Measurements from ENCODE around the gene FHIT. TPM values are rescaled to one million over a fixed set of nuclear protein-coding genes. Genes with fewer than 3 reads are reported as not detected.

The FHIT gene
- total RNA-seq, 4 donors from 2014 or later, result 8.8 to 35.6 (median 12.6) TPM

- no peaks in the 10 kb centered on the region for H3K4me1 ChIP-seq
- DNase-seq (ENCODE audit: low spot score in 2 of 2), result no peak
- no peaks in the 10 kb centered on the region for H3K9me3 ChIP-seq
- H3K36me3 ChIP-seq, result no peaks in the 10 kb centered on the region
- no peak overlapping the region for H3K4me3 ChIP-seq
- no peak overlapping the region for H3K27ac ChIP-seq
- TF ChIP-seq POLR2A (IDR thresholded peaks at IDR 0.05) (no peak), EP300 (IDR thresholded peaks at IDR 0.05) (no peak), POLR2AphosphoS5 (IDR thresholded peaks at IDR 0.05) (no peak), CTCF (IDR thresholded peaks at IDR 0.05) (no peak)
- H3K27me3 ChIP-seq, result no peaks in the 10 kb centered on the region
- WGBS, result 57% methylated on average over 1 of the region's 1 CpG
Observed at GRCh38 chr3:59714066-59714465, 1537.2 kb downstream of the FHIT start.

- TF ChIP-seq CTCF (IDR thresholded peaks at IDR 0.05) (no peak), POLR2A (IDR thresholded peaks at IDR 0.05) (no peak), POLR2AphosphoS5 (IDR thresholded peaks at IDR 0.05) (no peak), EP300 (IDR thresholded peaks at IDR 0.05) (no peak)
- no peak for DNase-seq (ENCODE audit: low spot score in 2 of 2)
- H3K36me3 ChIP-seq, result no peaks in the 10 kb centered on the region
- no peaks in the 10 kb centered on the region for H3K4me1 ChIP-seq
- H3K27me3 ChIP-seq, result no peaks in the 10 kb centered on the region
- no peaks in the 10 kb centered on the region for H3K9me3 ChIP-seq
- no peak overlapping the region for H3K27ac ChIP-seq
- H3K4me3 ChIP-seq, result no peak overlapping the region
- WGBS, result 94% methylated on average over 1 of the region's 1 CpG
Observed at GRCh38 chr3:59710554-59710953, 1540.7 kb downstream of the FHIT start.

GRCh38 chr3:59709702-59710553, 1541.3 kb downstream of the FHIT start:
- H3K4me3 ChIP-seq, result no peak overlapping the region
- no peaks in the 10 kb centered on the region for H3K27me3 ChIP-seq
- H3K27ac ChIP-seq, result no peak overlapping the region
- peak in 1 of 2 donors; percentile 59 for DNase-seq (ENCODE audit: low spot score in 2 of 2)
- H3K4me1 ChIP-seq, result no peaks in the 10 kb centered on the region
- no peak for TF ChIP-seq POLR2A (IDR thresholded peaks at IDR 0.05)
- TF ChIP-seq EP300 (IDR thresholded peaks at IDR 0.05), result no peak
- TF ChIP-seq CTCF (IDR thresholded peaks at IDR 0.05), result no peak
- TF ChIP-seq POLR2AphosphoS5 (IDR thresholded peaks at IDR 0.05), result no peak
- no peaks in the 10 kb centered on the region for H3K36me3 ChIP-seq
- 41% methylated on average over 5 of the region's 5 CpGs for whole genome bisulfite sequencing
- H3K9me3 ChIP-seq, result no peaks in the 10 kb centered on the region

GRCh38 chr3:59708202-59708601, 1543.0 kb downstream of the FHIT start:
- no peak overlapping the region for H3K27ac ChIP-seq
- no peaks in the 10 kb centered on the region for H3K36me3 ChIP-seq
- no peak for DNase-seq (ENCODE audit: low spot score in 2 of 2)
- H3K9me3 ChIP-seq, result no peaks in the 10 kb centered on the region
- no peaks in the 10 kb centered on the region for H3K27me3 ChIP-seq
- H3K4me3 ChIP-seq, result no peak overlapping the region
- 85% methylated on average over 3 of the region's 3 CpGs for WGBS
- TF ChIP-seq POLR2AphosphoS5 (IDR thresholded peaks at IDR 0.05), result no peak
- TF ChIP-seq CTCF (IDR thresholded peaks at IDR 0.05), result no peak
- TF ChIP-seq POLR2A (IDR thresholded peaks at IDR 0.05), result no peak
- TF ChIP-seq EP300 (IDR thresholded peaks at IDR 0.05), result no peak
- no peaks in the 10 kb centered on the region for H3K4me1 ChIP-seq

- H3K27ac ChIP-seq, result no peak overlapping the region
- DNase-seq (ENCODE audit: low spot score in 2 of 2), result no peak
- H3K27me3 ChIP-seq, result no peaks in the 10 kb centered on the region
- no peaks in the 10 kb centered on the region for H3K36me3 ChIP-seq
- no peak for TF ChIP-seq EP300 (IDR thresholded peaks at IDR 0.05)
- no peak for TF ChIP-seq CTCF (IDR thresholded peaks at IDR 0.05)
- TF ChIP-seq POLR2A (IDR thresholded peaks at IDR 0.05), result no peak
- no peaks in the 10 kb centered on the region for H3K4me1 ChIP-seq
- 63% methylated on average over 4 of the region's 4 CpGs for WGBS
- no peak overlapping the region for H3K4me3 ChIP-seq
- H3K9me3 ChIP-seq, result no peaks in the 10 kb centered on the region
Observed at GRCh38 chr3:59704292-59704691, 1547.0 kb downstream of the FHIT start.

Data from suprapubic skin (tissue), 4 donors.